Testis (tissue), 2 donors: ENCODE results near the gene RTCA.

Experiments used
- POLR2A ChIP-seq: fragments of 450-650 bp; IDR thresholded peaks from one replicate; pipeline ENCODE4 v1.6.1; 2017; ENCODE audit warnings: antibody characterized with exemption, mild to moderate bottlenecking, moderate library complexity
- TF ChIP-seq, protein P1 (sequence below), 3 experiments: fragments of 450-650 bp in 2 of 3; fragments of 200-600 bp in 1 of 3; sonication (generic) in 1 of 3; IDR thresholded peaks; one replicate each; pipeline ENCODE4 v1.5.1; 2016 to 2019; ENCODE audit warnings: antibody characterized with exemption in 3 of 3, mild to moderate bottlenecking in 2 of 3, moderate library complexity in 1 of 3

DNA sequence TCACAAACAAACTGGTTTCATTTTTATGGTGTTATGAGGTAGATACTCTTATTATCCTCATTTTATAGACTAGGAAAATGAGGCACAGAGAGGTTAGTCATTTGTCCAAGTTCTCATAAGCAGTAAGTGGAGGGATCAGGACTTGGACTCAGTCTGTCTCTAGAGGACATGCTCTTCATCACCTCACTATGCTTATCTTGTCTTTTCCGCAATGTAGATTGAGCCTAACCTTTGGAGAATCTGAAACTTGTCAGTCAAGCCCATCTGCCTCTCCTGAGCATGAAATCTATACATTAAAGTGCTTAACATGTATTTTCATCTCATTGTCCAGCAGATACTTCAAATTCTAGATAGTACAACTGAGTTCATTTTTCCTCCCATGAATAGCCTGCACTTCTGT lies 74.5 kb downstream of the RTCA start:
- TF ChIP-seq, protein P1, sequence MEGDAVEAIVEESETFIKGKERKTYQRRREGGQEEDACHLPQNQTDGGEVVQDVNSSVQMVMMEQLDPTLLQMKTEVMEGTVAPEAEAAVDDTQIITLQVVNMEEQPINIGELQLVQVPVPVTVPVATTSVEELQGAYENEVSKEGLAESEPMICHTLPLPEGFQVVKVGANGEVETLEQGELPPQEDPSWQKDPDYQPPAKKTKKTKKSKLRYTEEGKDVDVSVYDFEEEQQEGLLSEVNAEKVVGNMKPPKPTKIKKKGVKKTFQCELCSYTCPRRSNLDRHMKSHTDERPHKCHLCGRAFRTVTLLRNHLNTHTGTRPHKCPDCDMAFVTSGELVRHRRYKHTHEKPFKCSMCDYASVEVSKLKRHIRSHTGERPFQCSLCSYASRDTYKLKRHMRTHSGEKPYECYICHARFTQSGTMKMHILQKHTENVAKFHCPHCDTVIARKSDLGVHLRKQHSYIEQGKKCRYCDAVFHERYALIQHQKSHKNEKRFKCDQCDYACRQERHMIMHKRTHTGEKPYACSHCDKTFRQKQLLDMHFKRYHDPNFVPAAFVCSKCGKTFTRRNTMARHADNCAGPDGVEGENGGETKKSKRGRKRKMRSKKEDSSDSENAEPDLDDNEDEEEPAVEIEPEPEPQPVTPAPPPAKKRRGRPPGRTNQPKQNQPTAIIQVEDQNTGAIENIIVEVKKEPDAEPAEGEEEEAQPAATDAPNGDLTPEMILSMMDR (IDR thresholded peaks at IDR 0.05): no peak
- TF ChIP-seq POLR2A: no peak
